ENCODE results near the gene FAM161A. TPM values are rescaled to one million over a fixed set of nuclear protein-coding genes. Genes with fewer than 3 reads are reported as not detected.

Gene FAM161A
- total RNA-seq, 2 donors from 2014 or later: 0.74 to 1.5 TPM

DNA sequence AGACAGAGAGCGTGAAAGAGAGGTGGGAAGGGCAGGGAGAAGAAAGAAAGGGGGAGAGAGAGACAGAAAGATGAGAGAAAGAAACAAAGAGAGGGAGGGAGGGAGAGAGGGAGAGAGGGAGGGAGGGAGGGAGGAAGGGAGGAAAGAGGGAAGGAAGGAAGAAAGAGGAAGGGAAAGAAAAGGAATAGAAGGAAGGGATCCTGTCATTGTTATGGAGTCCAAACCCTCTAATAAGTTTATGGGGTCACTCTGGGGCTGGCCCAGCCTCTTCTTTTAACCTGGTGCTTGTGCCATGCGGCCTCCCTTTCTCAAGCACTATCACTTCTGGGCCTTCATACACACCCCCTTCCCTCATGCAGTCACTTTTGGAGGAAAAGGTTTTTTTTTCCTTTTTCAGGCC lies 58.5 kb downstream of the FAM161A start:
- intact Hi-C loops (cut with DNase I): no loop called here
- no peak for ATAC-seq

DNA sequence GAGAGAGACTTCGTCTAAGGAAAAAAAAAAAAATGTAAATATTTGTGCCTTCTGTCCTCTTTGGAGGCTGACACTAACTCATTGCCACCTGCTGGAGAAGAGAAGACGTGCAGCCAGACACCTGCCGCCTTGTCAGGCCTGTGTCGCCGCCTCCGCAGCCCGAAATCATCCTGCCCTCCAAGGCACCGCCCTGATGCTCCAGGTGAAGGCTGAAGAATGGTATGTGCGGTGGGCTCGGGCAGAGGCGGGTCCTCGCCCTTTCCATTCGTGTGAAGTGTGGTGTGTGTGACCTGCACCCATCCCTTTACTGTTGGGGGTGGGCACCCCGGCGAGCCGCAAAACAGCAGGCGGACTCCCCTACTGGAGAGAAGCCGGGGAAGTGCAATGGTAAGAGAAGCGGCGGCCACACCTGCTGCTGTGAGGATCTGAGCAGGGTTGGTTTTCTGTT lies 60.4 kb downstream of the FAM161A start:
- ATAC-seq (peak; percentile 61 to 81), DNase-seq (peak; percentile 55)
- intact Hi-C loops (cut with DNase I): no loop called here

More for the DNA sequence above, 58.5 kb downstream of the FAM161A start:
- DNase-seq: no peak

DNA sequence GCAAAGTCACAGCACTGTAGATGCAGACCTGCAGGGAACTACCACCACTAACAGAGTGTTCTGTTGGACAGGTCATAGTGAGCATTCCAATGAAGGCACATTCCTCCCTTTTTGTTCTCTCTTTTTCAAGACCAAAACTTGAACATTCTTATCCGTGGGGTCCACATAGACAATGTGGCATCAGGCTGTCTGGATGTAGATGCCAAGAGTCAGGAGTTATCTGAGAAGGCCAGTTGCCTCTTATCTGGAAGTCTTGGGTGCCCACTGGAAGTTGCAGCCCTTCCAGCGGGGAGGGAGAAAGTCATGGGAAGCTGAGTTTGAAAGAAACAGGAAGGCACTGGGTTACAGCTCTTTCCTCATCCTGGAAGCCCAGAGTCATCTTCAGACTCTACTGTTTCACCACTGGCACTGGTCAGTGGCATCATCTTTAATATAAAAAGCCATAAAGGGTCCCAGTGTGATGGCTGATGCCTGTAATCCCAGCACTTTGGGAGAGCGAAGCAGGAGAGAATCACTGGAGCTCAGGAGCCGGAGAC lies 61.4 kb downstream of the FAM161A start:
- no peak for ATAC-seq
- DNase-seq: no peak
- intact Hi-C loops (cut with DNase I): no loop called here

DNA sequence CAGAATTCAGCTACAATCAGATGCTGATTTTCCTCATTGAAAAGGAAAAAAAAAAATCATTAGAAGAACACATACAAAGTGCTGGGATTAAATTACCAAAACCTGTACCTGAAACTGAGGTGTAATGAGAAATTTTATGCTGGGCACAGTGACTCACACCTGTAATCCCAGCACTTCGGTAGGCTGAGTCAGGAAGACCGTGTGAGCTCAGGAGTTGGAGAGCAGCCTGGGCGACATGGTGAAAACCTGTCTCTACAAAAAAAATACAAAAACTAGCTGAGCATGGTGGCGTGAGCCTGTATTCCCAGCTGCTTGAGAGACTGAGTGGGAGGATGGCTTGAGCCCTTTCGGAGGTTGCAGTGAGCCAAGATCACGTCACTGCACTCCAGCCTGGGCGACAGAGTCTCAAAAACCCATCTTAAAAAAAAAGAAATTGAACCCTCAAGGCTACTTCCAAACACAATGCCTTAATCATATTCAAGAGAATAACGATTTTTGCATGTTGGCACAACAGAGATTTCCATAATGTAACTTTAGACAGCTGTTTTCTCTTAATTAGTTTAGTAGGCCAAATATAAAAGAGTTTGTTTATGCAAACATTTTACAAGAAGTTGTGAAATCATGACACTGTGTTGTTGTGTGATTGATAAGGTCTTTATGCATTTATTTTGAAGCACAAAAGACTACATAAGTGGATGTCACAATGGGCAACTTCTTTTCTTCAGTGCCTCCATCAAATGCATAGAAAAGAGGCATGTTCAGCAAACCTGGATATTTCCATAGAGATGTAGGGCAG lies 63.9 kb downstream of the FAM161A start:
- intact Hi-C loops (cut with DNase I): no loop called here
- DNase-seq (no peak), ATAC-seq (no peak)

DNA sequence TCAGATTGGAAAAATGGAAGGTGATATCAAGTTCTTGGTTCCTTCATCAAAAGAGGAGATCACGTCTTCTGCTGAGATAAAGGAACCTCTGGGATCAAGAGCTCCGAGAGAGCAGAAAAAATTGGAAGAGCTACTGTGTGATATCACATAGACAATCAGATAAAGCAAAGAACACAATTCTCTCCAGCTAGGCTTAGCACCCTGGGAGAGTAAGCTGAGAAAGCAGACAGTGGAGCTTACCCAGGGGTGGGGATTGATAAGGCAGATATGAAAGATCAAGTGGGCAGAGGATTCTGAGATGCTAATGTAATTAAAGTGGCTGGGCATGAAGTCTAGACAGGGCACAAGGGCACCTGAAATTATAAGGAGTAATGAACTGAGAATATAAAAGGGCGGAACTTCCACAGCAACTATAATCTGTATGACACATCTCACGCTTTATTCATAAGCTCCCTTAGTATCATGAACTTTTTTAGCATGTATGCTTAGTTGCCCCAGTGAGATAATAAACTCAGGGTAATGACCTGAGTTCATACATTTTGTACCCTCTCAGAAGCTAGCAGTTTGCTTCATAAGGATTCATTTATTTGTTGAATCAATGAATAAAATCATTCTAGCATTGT lies 65.8 kb downstream of the FAM161A start:
- intact Hi-C loops (cut with DNase I): no loop called here
- ATAC-seq: no peak
- DNase-seq: no peak

DNA sequence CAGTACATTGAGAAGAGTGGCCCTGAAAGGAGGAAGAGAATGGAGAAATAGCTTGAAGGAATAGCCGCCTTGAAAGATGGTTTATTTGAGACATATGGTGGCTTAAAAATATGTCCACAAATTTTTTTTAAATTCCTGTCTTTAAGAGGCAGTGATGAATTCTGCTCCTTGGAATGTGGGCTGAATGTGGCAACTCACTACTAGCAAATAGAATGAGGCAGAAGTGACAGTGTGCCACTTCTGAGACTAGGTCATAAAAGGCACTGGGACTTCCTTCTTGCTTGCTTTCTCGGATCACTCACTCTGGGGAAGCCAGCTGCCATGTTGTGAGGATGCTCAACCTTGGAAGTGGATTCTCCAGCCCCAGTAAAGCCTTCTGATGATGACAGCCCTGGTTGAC lies 67.0 kb downstream of the FAM161A start:
- ATAC-seq (no peak), DNase-seq (no peak)
- intact Hi-C loops (cut with DNase I): no loop called here

DNA sequence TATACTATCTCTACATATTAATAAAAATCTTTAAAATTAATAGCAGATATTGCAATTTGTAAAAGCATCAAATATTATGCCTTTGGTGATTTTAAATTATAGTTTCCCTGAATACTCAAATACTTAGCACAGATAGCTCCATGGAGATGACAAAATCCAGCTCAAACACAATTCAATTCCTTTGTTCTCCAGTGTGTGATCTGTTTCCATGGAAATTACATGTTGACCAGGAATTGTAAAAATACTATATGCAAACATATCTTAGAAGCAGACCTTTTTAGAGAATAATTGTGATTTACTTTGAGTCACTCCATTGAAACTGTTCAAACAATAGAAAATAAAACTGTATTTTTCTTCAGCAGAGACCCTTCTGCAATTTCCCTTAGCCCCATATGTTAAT lies 68.3 kb downstream of the FAM161A start:
- intact Hi-C loops (cut with DNase I): no loop called here
- DNase-seq: no peak
- ATAC-seq: no peak

DNA sequence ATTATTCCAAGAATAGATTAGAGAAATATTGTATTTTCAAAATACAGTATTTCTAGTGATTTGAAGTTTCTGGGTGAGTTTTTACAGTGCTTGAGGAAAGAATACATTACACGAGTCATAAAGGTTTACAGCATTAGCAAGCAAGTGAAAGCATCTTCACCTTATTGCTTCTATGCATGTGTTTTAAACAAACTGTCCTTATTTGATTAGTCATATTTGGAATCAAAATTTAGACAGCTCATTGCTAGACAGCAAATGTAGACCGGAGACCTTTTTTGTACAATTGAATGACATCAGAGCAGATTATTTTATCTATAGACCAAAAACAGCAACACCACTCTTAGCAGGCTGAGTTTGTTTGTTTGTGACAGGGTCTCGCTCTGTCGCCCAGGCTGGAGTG lies 69.2 kb downstream of the FAM161A start:
- DNase-seq: no peak
- ATAC-seq: no peak
- intact Hi-C loops (cut with DNase I): no loop called here

DNA sequence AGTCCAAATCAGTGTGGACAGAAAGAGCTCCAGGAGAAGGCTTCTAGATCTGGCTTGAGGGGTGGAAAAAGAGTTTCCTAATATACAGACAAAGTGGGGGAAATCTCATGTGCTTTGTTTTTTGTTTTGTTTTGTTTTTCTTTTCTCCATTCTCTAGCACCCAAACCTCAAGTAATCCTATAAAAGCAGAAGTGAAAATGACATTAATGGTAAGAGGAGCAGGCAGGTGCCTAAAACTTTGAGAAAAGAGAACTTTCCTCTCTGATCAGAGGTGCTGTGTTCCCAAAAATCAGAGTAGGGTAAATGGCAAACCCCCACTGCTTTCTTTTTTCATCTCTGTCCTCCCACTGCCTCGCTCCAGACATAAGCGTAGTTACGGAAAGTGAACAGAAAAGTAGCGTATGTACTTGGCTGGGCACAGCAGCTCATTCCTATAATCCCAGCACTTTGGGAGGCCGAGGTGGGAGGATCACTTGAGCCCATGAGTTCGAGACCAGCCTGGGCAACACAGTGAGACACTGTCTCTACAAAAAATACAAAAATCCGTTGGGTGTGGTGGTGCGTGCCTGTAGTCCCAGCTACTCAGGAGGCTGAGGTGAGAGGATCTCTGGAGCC lies 77.8 kb downstream of the FAM161A start:
- DNase-seq (no peak), ATAC-seq (no peak)
- intact Hi-C loops (cut with DNase I): no loop called here

Other genes starting within 250 kb of the FAM161A start
- gene CCT4, start 34.6 kb upstream of the FAM161A start, total RNA-seq: 100 to 1,000 TPM in 1 of 2 donors, 10 to 100 TPM in 1; 96.8 to 110 TPM
- gene COMMD1, start 51.6 kb upstream of the FAM161A start, total RNA-seq: 10 to 100 TPM; 48.6 to 51.8 TPM